K562 (cell line): Measurements from ENCODE around the gene CD4. TPM values are rescaled to one million over a fixed set of nuclear protein-coding genes. Genes with fewer than 3 reads are reported as not detected.

Experiments
- ARID3A ChIP-seq: IDR thresholded peaks from 2 replicates; pipeline ENCODE4 v1.6.1; 2012; ENCODE audit warnings: low read depth, low read length, improper control_type of control experiment, borderline replicate concordance
- BRCA1 ChIP-seq, 2 experiments: fragments of 450-650 bp in 1 of 2; sonication (generic) in 1 of 2; formaldehyde crosslinking in 1 of 2; IDR thresholded peaks; 2 replicates each; pipeline versions ENCODE4 v1.5.0 to v1.6.1; 2017 to 2020; ENCODE audit warnings: mild to moderate bottlenecking in 1 of 2, missing genetic modification reagents in 1 of 2
- C11orf30 ChIP-seq: fragments of 450-650 bp; IDR thresholded peaks from 2 replicates; pipeline ENCODE4 v1.6.1; 2016; ENCODE audit warnings: low read depth, mild to moderate bottlenecking
- CBFA2T2 ChIP-seq: fragments of 450-650 bp; conservative IDR thresholded peaks from 2 replicates; pipeline ENCODE4 v1.6.1; 2017; ENCODE audit warnings: mild to moderate bottlenecking
- CBFA2T3 ChIP-seq: fragments of 450-650 bp; IDR thresholded peaks from 2 replicates; pipeline ENCODE4 v1.6.1; 2017
- CC2D1A ChIP-seq: fragments of 450-650 bp; IDR thresholded peaks from 2 replicates; pipeline ENCODE4 v1.6.1; 2017; ENCODE audit warnings: mild to moderate bottlenecking
- CHD1 ChIP-seq: fragments of 200-600 bp; sonication (generic); IDR thresholded peaks from one replicate; pipeline ENCODE4 v1.6.1; 2012; ENCODE audit warnings: mild to moderate bottlenecking, moderate library complexity, low read length, inconsistent platforms
- COPS2 ChIP-seq: fragments of 450-650 bp; conservative IDR thresholded peaks from 2 replicates; pipeline ENCODE4 v1.6.1; 2016; ENCODE audit warnings: mild to moderate bottlenecking, moderate library complexity
- FOXA1 ChIP-seq: fragments of 450-650 bp; IDR thresholded peaks from 2 replicates; pipeline ENCODE4 v1.6.1; 2016; ENCODE audit warnings: mild to moderate bottlenecking, borderline replicate concordance
- GTF2F1 ChIP-seq: IDR thresholded peaks from 2 replicates; pipeline ENCODE4 v1.6.1; 2011; ENCODE audit warnings: low read depth, low read length, improper control_type of control experiment
- KDM2B ChIP-seq: fragments of 250-450 bp; sonication (Bioruptor Pico); IDR thresholded peaks from 2 replicates; pipeline ENCODE4 v1.8.0; 2021; ENCODE audit warnings: mild to moderate bottlenecking, moderate library complexity
- PHTF2 ChIP-seq: fragments of 250-450 bp; sonication (Bioruptor Pico); IDR thresholded peaks from 2 replicates; pipeline ENCODE4 v1.5.0; 2021; ENCODE audit warnings: mild to moderate bottlenecking
- RBM34 ChIP-seq: fragments of 200-400 bp; formaldehyde crosslinking; IDR thresholded peaks from 2 replicates; pipeline ENCODE4 v1.6.1; 2018; ENCODE audit warnings: low read length, borderline replicate concordance; ENCODE audit not compliant: insufficient read depth
- SMAD4 ChIP-seq: fragments of 250-450 bp; sonication (Bioruptor Pico); conservative IDR thresholded peaks from 2 replicates; pipeline ENCODE4 v1.8.0; 2021; ENCODE audit warnings: inconsistent platforms, mild to moderate bottlenecking, moderate library complexity
- TAL1 ChIP-seq: fragments of 450-650 bp; IDR thresholded peaks from 2 replicates; pipeline ENCODE4 v1.6.1; 2016; ENCODE audit warnings: mild to moderate bottlenecking
- TEAD4 ChIP-seq, 2 experiments: sonication (generic) in 1 of 2; formaldehyde crosslinking in 1 of 2; IDR thresholded peaks; 2 replicates each; pipeline versions ENCODE4 v1.6.1 to v1.8.0; 2012 to 2022; ENCODE audit warnings: borderline replicate concordance in 1 of 2, inconsistent platforms in 1 of 2, low read length in 1 of 2, mild to moderate bottlenecking in 1 of 2, missing genetic modification reagents in 1 of 2
- U2AF1 ChIP-seq: fragments of 200-400 bp; formaldehyde crosslinking; optimal IDR thresholded peaks from 2 replicates; pipeline ENCODE3; 2017; ENCODE audit warnings: mild to moderate bottlenecking, low read depth, low read length, moderate library complexity
- VEZF1 ChIP-seq: fragments of 200-800 bp; sonication (Bioruptor generic); IDR thresholded peaks from 2 replicates; pipeline ENCODE4 v1.6.1; 2017; ENCODE audit warnings: missing genetic modification characterization, missing compliant biosample characterization
- ZNF408 ChIP-seq: fragments of 250-450 bp; sonication (Bioruptor Pico); IDR thresholded peaks from 2 replicates; pipeline ENCODE4 v1.4.0; 2020; ENCODE audit warnings: low read depth, mild to moderate bottlenecking, moderate library complexity
- ZNF766 ChIP-seq: fragments of 200-800 bp; sonication (Bioruptor generic); conservative IDR thresholded peaks from 2 replicates; pipeline ENCODE4 v1.6.1; 2016; ENCODE audit warnings: missing genetic modification characterization, missing compliant biosample characterization
- polyA plus RNA-seq, 8 experiments: library from polyadenylated mRNA; depleted of rRNA in 4 of 8; stranded (reverse) in 5 of 8; unstranded in 3 of 8; fragments of >200 nt; fragmentation: Nextera tagmentation in 2 of 8; fragmentation: Illumina TruSeq in 1 of 8; extraction: Ambion mirVana in 2 of 8; extraction: Trizol in 1 of 8; gene quantifications; 2 replicates each; pipeline versions ENCODE4 v1.2.1 to v1.2.3, GENCODE V29; 2011 to 2014; ENCODE audit warnings: inconsistent platforms in 1 of 8, missing spikeins in 1 of 8
- total RNA-seq, 7 experiments: library from RNA; depleted of rRNA in 6 of 7; stranded (reverse); fragments of >200 nt in 6 of 7; fragmentation: Illumina TruSeq in 2 of 7; extraction: Trizol in 2 of 7; gene quantifications; 2 replicates each; pipeline versions ENCODE4 v1.2.1 to v1.2.3, GENCODE V29; 2011 to 2021; ENCODE audit warnings: low replicate concordance in 1 of 7
- TF ChIP-seq, protein P1 (sequence below): fragments of 450-650 bp; IDR thresholded peaks from 2 replicates; pipeline ENCODE4 v1.6.1; 2017; ENCODE audit warnings: mild to moderate bottlenecking, moderate library complexity
- TF ChIP-seq, protein P2 (sequence below): fragments of 450-650 bp; conservative IDR thresholded peaks from 2 replicates; pipeline ENCODE4 v1.6.1; 2016; ENCODE audit warnings: missing genetic modification characterization, low read depth, mild to moderate bottlenecking, control low read depth, missing compliant biosample characterization
- TF ChIP-seq, protein P3 (sequence below): fragments of 450-650 bp; formaldehyde crosslinking; IDR thresholded peaks from 2 replicates; pipeline ENCODE4 v1.4.0; 2022; ENCODE audit warnings: mild to moderate bottlenecking, moderate library complexity

CD4 gene
- total and polyA plus RNA-seq, 9 of the 15 experiments (the other 6 are each of a cell fraction or from before 2014, with no cell fraction given), result 0.06 to 0.27 (median 0.09) TPM; not detected in 5

- TF ChIP-seq RBM34 (no peak), CBFA2T2 (peak; percentile 46), CBFA2T3 (peak; percentile 68), U2AF1 (no peak), PHTF2 (no peak), ARID3A (no peak), BRCA1 (IDR thresholded peaks at IDR 0.05) (no peak), BRCA1 (CRISPR knock-in tag; IDR thresholded peaks at IDR 0.05) (no peak), CC2D1A (no peak), SMAD4 (CRISPR knock-in tag) (no peak), GTF2F1 (no peak), KDM2B (CRISPR knock-in tag) (no peak), TAL1 (peak; percentile 56; the same call in 1 of the 2 replicates), C11orf30 (no peak), CHD1 (no peak), ZNF766 (CRISPR knock-in tag) (no peak), ZNF408 (CRISPR knock-in tag) (no peak), VEZF1 (CRISPR knock-in tag) (peak; percentile 81), COPS2 (no peak), FOXA1 (no peak), TEAD4 (IDR thresholded peaks at IDR 0.05; ENCODE audit: low read length) (0 out of 2 replicates have a peak, but pooled peaks have one; percentile 32), TEAD4 (CRISPR knock-in tag; IDR thresholded peaks at IDR 0.05; ENCODE audit: borderline replicate concordance) (no peak)
- TF ChIP-seq, protein P1, sequence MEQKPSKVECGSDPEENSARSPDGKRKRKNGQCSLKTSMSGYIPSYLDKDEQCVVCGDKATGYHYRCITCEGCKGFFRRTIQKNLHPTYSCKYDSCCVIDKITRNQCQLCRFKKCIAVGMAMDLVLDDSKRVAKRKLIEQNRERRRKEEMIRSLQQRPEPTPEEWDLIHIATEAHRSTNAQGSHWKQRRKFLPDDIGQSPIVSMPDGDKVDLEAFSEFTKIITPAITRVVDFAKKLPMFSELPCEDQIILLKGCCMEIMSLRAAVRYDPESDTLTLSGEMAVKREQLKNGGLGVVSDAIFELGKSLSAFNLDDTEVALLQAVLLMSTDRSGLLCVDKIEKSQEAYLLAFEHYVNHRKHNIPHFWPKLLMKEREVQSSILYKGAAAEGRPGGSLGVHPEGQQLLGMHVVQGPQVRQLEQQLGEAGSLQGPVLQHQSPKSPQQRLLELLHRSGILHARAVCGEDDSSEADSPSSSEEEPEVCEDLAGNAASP, result no peak
- TF ChIP-seq, protein P2, sequence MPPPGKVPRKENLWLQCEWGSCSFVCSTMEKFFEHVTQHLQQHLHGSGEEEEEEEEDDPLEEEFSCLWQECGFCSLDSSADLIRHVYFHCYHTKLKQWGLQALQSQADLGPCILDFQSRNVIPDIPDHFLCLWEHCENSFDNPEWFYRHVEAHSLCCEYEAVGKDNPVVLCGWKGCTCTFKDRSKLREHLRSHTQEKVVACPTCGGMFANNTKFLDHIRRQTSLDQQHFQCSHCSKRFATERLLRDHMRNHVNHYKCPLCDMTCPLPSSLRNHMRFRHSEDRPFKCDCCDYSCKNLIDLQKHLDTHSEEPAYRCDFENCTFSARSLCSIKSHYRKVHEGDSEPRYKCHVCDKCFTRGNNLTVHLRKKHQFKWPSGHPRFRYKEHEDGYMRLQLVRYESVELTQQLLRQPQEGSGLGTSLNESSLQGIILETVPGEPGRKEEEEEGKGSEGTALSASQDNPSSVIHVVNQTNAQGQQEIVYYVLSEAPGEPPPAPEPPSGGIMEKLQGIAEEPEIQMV (tag), result no peak
- TF ChIP-seq, protein P3, sequence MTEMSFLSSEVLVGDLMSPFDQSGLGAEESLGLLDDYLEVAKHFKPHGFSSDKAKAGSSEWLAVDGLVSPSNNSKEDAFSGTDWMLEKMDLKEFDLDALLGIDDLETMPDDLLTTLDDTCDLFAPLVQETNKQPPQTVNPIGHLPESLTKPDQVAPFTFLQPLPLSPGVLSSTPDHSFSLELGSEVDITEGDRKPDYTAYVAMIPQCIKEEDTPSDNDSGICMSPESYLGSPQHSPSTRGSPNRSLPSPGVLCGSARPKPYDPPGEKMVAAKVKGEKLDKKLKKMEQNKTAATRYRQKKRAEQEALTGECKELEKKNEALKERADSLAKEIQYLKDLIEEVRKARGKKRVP (CRISPR knock-in tag), result no peak
Measured at GRCh38 chr12:6840330-6840729, 51.0 kb downstream of the CD4 start (continued).
